AG09319 (cell line): ENCODE data around the gene SLC35G4.
A peak's percentile ranks its signal among the peaks of the same experiment; 100 is the strongest.
"Not testable (repeated sequence)": the region's sequence is repeated elsewhere in the genome, so short reads cannot be mapped to it uniquely, and the experiment has no call there.

Source experiments
- DNase-seq: peaks from one replicate; pipeline ENCODE4 v3.0.0-alpha.2; 2010; ENCODE audit warnings: low read depth; ENCODE audit errors: extremely low read depth
- CTCF ChIP-seq: IDR thresholded peaks from 2 replicates; pipeline ENCODE4 v1.5.1; 2011; ENCODE audit warnings: low read depth, mild to moderate bottlenecking, inconsistent platforms, low read length, moderate library complexity

The SLC35G4 gene

GRCh38 chr18:11609488-11609887 lies at the start of gene SLC35G4:
Gene SLC35G4, plus strand, starts transcription at chr18:11609596. Its CDS starts 0 bp downstream, at chr18:11609596.
- not testable (repeated sequence) for DNase-seq

- no peak for DNase-seq
- TF ChIP-seq CTCF: no peak
These were observed 48.1 kb upstream of the SLC35G4 start for GRCh38 chr18:11561293-11561692.

GRCh38 chr18:11565716-11566115 lies 43.7 kb upstream of the SLC35G4 start:
- no peak for TF ChIP-seq CTCF
- no peak for DNase-seq

GRCh38 chr18:11566236-11566965 lies 43.0 kb upstream of the SLC35G4 start:
- TF ChIP-seq CTCF: no peak
- DNase-seq: no peak

GRCh38 chr18:11567396-11567795 lies 42.0 kb upstream of the SLC35G4 start:
- DNase-seq: no peak
- TF ChIP-seq CTCF: no peak

- no peak for TF ChIP-seq CTCF
- DNase-seq: no peak
These were observed 39.3 kb upstream of the SLC35G4 start for GRCh38 chr18:11570073-11570588.

GRCh38 chr18:11570769-11571412 lies 38.5 kb upstream of the SLC35G4 start:
- DNase-seq: peak; percentile 2
- TF ChIP-seq CTCF: peak; percentile 31

- no peak for DNase-seq
- no peak for TF ChIP-seq CTCF
These were observed 37.2 kb upstream of the SLC35G4 start for GRCh38 chr18:11572201-11572600.
